ENCODE results near the gene ZNF641.

The ZNF641 gene

DNA sequence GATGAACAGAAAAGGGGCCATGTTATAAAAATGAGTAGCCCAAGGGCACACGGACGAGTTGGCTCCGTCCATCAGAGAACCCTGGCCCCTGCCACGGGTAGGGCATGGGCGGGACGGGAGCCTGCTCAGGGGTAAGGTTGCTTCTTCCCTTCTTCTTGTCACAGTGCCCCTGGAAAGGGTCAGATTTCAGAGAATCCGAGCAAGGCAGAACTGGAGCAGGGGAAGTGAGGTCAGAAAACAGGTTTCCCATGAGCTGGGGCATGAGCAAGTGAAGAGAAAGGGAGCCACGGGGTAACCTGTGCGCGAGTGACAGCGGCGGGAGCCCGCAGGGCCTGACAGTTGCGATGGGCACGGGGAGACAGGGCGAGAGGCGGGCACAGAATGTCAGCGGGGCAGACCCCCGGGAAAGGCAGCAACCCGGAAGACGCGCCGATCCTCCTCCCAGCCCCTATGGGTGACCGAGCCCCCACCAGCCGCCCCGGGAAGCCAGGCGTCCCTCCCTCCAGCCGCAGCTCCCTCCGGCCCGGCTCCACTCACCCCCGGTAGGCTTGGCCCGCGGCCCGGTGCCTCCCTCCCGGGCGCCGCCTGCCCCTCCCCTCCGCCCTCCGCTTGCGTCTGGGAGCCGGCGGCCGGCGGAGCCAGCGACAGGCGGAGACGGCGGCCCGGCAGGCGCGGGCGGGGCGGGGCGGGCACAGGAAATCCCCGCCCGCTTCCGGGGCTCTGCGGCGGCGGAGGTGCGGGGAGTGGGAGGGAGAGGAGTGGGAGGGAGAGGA is at the start of gene ZNF641:
TSS of gene ZNF641 (minus strand) at position 671 of the 773 bp plus-strand sequence. CDS start 2,829 bp downstream, outside the sequence.
- no peaks in the 10 kb centered on the region for H3K27me3 ChIP-seq (ENCODE audit: low read depth, low read length)
- H3K4me3 ChIP-seq (ENCODE audit: low read depth in 1 of 2, low read length in 2 of 2): peak within 1 kb of the TSS; percentile 65 to 89
- H3K9me3 ChIP-seq (ENCODE audit: control insufficient read depth in 1 of 2, low read length in 2 of 2): no peaks in the 10 kb centered on the region
- H3K4me1 ChIP-seq (ENCODE audit: control insufficient read depth in 1 of 2, insufficient read depth in 2 of 2, low read length in 2 of 2): peaks cover 11 to 14% of the 10 kb centered on the region in 2 donors
- H3K27ac ChIP-seq (ENCODE audit: low read length): peak within 1 kb of the TSS; percentile 89
- H3K36me3 ChIP-seq (ENCODE audit: control insufficient read depth in 1 of 2, insufficient read depth in 2 of 2, low read length in 2 of 2): peaks cover 15 to 25% of the 10 kb centered on the region in 2 donors

DNA sequence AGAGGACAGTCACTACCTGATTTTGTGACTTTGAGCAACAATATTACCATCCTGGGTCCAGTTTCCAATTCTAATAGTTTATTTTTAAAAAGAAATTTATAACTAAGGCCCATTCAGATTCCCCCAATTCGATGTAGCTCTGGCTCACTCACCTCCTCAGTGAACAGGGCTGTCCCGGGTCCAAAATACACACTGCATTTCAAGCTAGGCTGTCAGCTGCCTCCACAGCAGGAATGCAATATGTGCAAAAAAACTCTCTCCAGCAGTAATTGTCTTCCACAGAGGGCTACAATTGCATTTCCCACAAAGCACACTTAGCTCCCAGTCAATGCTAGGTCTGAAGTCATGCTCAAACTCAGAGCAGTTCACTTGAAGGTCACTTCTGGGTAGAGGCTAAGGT is 39.3 kb upstream of the ZNF641 start:
- no peak overlapping the region for H3K4me3 ChIP-seq (ENCODE audit: low read depth in 1 of 2, low read length in 2 of 2)
- no peaks in the 10 kb centered on the region for H3K9me3 ChIP-seq (ENCODE audit: control insufficient read depth in 1 of 2, low read length in 2 of 2)
- H3K36me3 ChIP-seq (ENCODE audit: control insufficient read depth in 1 of 2, insufficient read depth in 2 of 2, low read length in 2 of 2): no peaks in the 10 kb centered on the region
- H3K27ac ChIP-seq (ENCODE audit: low read length): no peak overlapping the region
- H3K27me3 ChIP-seq (ENCODE audit: low read depth, low read length): no peaks in the 10 kb centered on the region
- H3K4me1 ChIP-seq (ENCODE audit: control insufficient read depth in 1 of 2, insufficient read depth in 2 of 2, low read length in 2 of 2): peaks cover 0 to 17% of the 10 kb centered on the region in 2 donors

DNA sequence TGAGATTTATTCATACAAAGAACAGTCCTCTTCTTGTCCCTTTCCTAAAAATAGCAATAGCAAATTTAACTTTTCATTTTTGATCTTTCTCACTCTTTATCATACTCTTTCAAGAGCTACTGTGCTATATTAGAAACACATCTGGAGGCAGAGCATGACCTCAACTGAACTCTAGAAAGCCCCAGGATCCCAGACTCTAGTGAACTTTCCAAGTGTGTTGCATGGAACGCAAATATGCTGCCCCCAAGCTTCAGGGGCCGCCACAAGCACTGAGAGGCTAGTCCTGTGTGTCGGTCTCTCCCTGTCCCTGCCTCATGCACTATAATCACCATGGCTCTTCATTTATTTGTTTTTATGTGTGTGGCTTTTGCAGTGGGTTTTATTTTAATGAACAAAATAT is 38.7 kb upstream of the ZNF641 start:
- Histone ChIP-seq H3K4me1 (ENCODE audit: control insufficient read depth in 1 of 2, insufficient read depth in 2 of 2, low read length in 2 of 2) (peaks cover 0 to 17% of the 10 kb centered on the region in 2 donors), H3K4me3 (ENCODE audit: low read depth in 1 of 2, low read length in 2 of 2) (no peak overlapping the region), H3K27ac (ENCODE audit: low read length) (no peak overlapping the region), H3K36me3 (ENCODE audit: control insufficient read depth in 1 of 2, insufficient read depth in 2 of 2, low read length in 2 of 2) (no peaks in the 10 kb centered on the region), H3K27me3 (ENCODE audit: low read depth, low read length) (no peaks in the 10 kb centered on the region), H3K9me3 (ENCODE audit: control insufficient read depth in 1 of 2, low read length in 2 of 2) (no peaks in the 10 kb centered on the region)

DNA sequence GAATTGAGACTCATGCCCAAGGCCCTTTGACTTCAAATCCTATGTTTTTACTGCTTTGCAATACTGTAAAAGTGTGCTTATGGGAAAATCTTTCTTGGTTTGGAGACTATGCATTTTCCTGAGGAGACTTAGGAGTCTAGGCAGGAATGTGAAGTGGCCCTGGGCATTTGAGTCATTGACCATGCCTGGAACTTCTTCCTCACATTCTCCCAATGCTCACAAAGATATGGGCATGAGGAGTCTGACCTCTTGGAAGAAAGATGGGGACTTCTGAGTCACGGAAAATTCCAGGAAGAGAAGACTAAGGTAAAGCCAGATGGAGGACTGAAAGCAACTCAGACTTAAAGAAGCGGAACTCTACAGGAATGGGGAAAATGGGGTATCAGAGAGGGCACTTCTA is 38.2 kb upstream of the ZNF641 start:
- Histone ChIP-seq H3K9me3 (ENCODE audit: control insufficient read depth in 1 of 2, low read length in 2 of 2) (no peaks in the 10 kb centered on the region), H3K4me3 (ENCODE audit: low read depth in 1 of 2, low read length in 2 of 2) (no peak overlapping the region), H3K27me3 (ENCODE audit: low read depth, low read length) (no peaks in the 10 kb centered on the region), H3K36me3 (ENCODE audit: control insufficient read depth in 1 of 2, insufficient read depth in 2 of 2, low read length in 2 of 2) (no peaks in the 10 kb centered on the region), H3K4me1 (ENCODE audit: control insufficient read depth in 1 of 2, insufficient read depth in 2 of 2, low read length in 2 of 2) (peaks cover 0 to 17% of the 10 kb centered on the region in 2 donors), H3K27ac (ENCODE audit: low read length) (no peak overlapping the region)

DNA sequence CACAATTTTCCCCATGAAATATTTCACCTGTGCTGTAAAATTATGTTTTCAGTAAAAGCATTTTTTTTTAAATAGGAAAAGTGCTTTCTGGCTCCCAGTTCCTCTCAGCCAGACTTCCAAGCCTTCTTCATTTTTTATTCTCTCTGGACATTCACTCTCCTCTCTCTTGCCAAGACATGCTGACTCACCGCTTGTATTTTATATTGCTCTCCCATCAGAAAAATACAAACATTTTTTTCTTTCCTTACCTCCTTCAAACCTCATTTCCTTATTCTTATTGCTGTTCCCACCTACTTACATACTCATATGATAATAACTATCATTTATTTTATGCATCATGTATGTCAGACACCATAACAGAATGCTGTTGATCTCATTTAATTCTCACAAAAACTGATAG is 37.7 kb upstream of the ZNF641 start:
- no peaks in the 10 kb centered on the region for H3K27me3 ChIP-seq (ENCODE audit: low read depth, low read length)
- no peaks in the 10 kb centered on the region for H3K9me3 ChIP-seq (ENCODE audit: control insufficient read depth in 1 of 2, low read length in 2 of 2)
- no peak overlapping the region for H3K27ac ChIP-seq (ENCODE audit: low read length)

DNA sequence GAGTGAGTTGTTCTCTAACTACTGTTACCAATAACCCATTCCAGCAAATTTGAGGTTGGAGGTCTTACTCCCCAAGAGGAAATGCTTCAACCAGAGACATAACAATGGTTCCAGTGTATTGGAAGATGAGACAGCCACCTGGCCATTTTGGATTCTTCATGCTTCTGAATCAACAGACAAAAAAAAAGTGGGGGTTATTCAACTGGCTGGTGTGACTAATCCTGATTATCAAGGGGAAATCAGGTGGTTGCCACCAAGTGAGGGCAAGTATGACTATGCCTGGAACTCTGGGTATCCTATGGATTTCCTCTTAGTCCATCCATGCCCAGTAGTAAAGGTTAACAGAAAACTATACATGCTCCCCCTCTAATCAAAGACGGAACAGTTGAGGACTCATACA is 29.9 kb upstream of the ZNF641 start:
- no peak overlapping the region for H3K4me3 ChIP-seq (ENCODE audit: low read depth in 1 of 2, low read length in 2 of 2)
- H3K4me1 ChIP-seq (ENCODE audit: control insufficient read depth in 1 of 2, insufficient read depth in 2 of 2, low read length in 2 of 2): no peaks in the 10 kb centered on the region
- H3K36me3 ChIP-seq (ENCODE audit: control insufficient read depth in 1 of 2, insufficient read depth in 2 of 2, low read length in 2 of 2): no peaks in the 10 kb centered on the region
- no peaks in the 10 kb centered on the region for H3K9me3 ChIP-seq (ENCODE audit: control insufficient read depth in 1 of 2, low read length in 2 of 2)
- H3K27ac ChIP-seq (ENCODE audit: low read length): no peak overlapping the region
- H3K27me3 ChIP-seq (ENCODE audit: low read depth, low read length): no peaks in the 10 kb centered on the region

More for the DNA sequence above, 37.7 kb upstream of the ZNF641 start:
- no peak overlapping the region for H3K4me3 ChIP-seq (ENCODE audit: low read depth in 1 of 2, low read length in 2 of 2)
- no peaks in the 10 kb centered on the region for H3K36me3 ChIP-seq (ENCODE audit: control insufficient read depth in 1 of 2, insufficient read depth in 2 of 2, low read length in 2 of 2)
- peaks cover 0 to 17% of the 10 kb centered on the region in 2 donors for H3K4me1 ChIP-seq (ENCODE audit: control insufficient read depth in 1 of 2, insufficient read depth in 2 of 2, low read length in 2 of 2)

DNA sequence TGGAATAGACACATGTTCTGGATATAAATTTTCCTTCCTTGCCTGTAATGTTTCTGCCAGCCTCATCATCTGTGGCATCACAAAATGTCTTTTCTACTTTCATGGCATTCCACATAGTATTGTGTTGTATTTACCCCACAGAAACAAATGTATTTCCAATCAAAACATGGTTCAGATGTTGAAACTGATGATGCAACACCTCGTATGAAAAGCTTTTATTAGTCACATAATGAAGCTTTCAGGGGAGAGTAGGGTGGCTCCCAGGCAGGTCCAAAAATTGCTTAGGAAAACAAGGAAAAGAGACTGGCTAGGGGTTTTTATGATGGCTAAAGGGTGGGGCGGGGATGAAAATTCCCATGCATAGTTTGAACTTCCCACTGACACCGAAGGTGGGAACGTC is 29.1 kb upstream of the ZNF641 start:
- H3K4me3 ChIP-seq (ENCODE audit: low read depth in 1 of 2, low read length in 2 of 2): no peak overlapping the region
- H3K36me3 ChIP-seq (ENCODE audit: control insufficient read depth in 1 of 2, insufficient read depth in 2 of 2, low read length in 2 of 2): no peaks in the 10 kb centered on the region
- H3K9me3 ChIP-seq (ENCODE audit: control insufficient read depth in 1 of 2, low read length in 2 of 2): no peaks in the 10 kb centered on the region
- no peaks in the 10 kb centered on the region for H3K4me1 ChIP-seq (ENCODE audit: control insufficient read depth in 1 of 2, insufficient read depth in 2 of 2, low read length in 2 of 2)
- H3K27me3 ChIP-seq (ENCODE audit: low read depth, low read length): no peaks in the 10 kb centered on the region
- H3K27ac ChIP-seq (ENCODE audit: low read length): no peak overlapping the region

DNA sequence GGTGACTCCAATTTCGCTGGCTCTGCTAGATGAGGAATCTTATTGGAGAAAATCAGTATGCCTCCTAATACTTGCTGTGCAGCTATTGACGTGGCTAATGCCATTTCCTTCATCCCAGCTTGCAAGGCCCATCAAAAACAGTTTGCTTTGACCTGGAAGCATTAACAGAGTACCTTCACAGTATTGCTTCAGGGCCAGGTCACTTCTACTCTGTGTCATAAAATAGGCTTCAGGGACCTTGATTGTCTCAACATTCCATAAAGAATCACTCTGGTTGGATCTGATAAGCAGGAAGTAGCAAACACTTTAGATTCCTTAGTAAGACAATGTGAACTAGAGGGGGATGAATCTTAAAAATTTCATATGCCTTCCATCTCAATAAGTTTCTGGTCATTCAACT is 26.9 kb upstream of the ZNF641 start:
- Histone ChIP-seq H3K36me3 (ENCODE audit: control insufficient read depth in 1 of 2, insufficient read depth in 2 of 2, low read length in 2 of 2) (no peaks in the 10 kb centered on the region), H3K27me3 (ENCODE audit: low read depth, low read length) (no peaks in the 10 kb centered on the region), H3K27ac (ENCODE audit: low read length) (no peak overlapping the region), H3K4me3 (ENCODE audit: low read depth in 1 of 2, low read length in 2 of 2) (no peak overlapping the region), H3K4me1 (ENCODE audit: control insufficient read depth in 1 of 2, insufficient read depth in 2 of 2, low read length in 2 of 2) (no peaks in the 10 kb centered on the region), H3K9me3 (ENCODE audit: control insufficient read depth in 1 of 2, low read length in 2 of 2) (no peaks in the 10 kb centered on the region)

DNA sequence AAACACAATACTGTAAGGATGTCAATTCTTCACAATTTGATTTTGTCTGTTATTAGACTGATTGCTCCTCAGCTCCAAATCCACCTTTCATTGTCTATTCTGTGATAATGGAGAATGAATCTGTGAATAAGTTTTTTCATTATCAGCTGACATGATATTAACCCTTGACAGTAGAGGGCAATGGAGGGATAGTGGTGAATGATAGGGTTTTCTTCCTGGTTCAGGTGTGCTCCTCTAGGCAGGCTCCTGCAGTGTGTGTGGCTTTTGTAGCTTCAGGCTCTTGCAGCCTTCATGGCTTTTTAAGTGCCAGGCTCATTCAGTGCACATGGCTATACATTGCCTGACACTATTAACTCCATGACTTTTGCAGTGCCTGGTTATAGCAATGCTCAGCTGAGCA is 23.4 kb upstream of the ZNF641 start:
- H3K27me3 ChIP-seq (ENCODE audit: low read depth, low read length): no peaks in the 10 kb centered on the region
- no peak overlapping the region for H3K27ac ChIP-seq (ENCODE audit: low read length)
- no peaks in the 10 kb centered on the region for H3K4me1 ChIP-seq (ENCODE audit: control insufficient read depth in 1 of 2, insufficient read depth in 2 of 2, low read length in 2 of 2)
- no peaks in the 10 kb centered on the region for H3K9me3 ChIP-seq (ENCODE audit: control insufficient read depth in 1 of 2, low read length in 2 of 2)
- no peaks in the 10 kb centered on the region for H3K36me3 ChIP-seq (ENCODE audit: control insufficient read depth in 1 of 2, insufficient read depth in 2 of 2, low read length in 2 of 2)
- no peak overlapping the region for H3K4me3 ChIP-seq (ENCODE audit: low read depth in 1 of 2, low read length in 2 of 2)

DNA sequence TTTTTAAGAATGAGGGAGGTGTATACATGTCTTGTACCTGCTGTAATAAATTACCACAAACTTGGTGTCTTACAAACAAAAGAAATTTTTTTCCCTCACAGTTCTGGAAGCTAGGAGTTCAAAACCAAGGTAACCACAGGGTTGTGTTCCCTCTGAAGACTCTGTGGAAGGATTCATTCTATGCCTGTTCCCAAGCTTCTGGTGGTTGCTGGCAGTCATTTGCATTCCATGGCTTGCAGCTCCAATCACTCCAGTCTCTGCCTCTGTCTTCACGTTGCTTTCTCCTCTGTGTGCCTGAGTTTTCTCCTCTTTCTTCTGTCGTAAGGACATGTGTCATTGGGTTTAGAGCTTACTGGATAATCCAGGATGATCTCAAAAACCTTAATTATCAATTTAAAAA is 15.4 kb upstream of the ZNF641 start:
- Histone ChIP-seq H3K4me1 (ENCODE audit: control insufficient read depth in 1 of 2, insufficient read depth in 2 of 2, low read length in 2 of 2) (no peaks in the 10 kb centered on the region), H3K27ac (ENCODE audit: low read length) (no peak overlapping the region), H3K4me3 (ENCODE audit: low read depth in 1 of 2, low read length in 2 of 2) (no peak overlapping the region), H3K27me3 (ENCODE audit: low read depth, low read length) (no peaks in the 10 kb centered on the region), H3K9me3 (ENCODE audit: control insufficient read depth in 1 of 2, low read length in 2 of 2) (peaks cover 0 to 5% of the 10 kb centered on the region in 2 donors), H3K36me3 (ENCODE audit: control insufficient read depth in 1 of 2, insufficient read depth in 2 of 2, low read length in 2 of 2) (no peaks in the 10 kb centered on the region)

DNA sequence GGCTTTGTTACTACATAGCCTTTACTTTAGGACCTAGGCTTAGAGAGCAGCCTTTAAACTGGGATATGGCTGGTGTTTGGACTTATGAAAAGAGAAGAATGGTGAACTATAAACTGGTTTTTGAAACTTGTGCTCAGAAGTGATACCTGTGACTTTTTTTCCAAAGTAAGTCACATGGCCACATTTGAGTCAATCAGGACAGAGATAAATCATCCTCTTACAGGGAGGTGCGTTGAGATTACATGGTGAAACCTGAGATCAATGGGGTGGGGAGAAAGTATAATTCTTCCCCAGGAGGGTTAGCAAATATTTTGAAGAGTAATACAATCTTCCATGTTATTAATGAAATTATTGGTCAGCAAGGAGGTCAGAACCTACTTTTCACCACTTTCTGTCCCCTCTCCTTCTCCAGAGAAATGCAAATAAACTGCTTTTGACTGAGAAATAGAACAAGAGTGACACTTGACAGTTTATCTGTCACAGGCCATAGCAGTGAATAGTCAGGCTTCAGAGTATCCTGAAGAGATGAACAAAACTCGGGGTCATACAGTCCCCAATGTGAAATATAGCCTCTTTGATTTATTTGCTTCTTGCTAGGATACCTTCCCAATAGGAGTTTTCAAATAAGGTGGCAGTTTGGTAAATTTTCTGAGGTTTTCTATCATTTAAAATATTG is 11.1 kb upstream of the ZNF641 start:
- H3K36me3 ChIP-seq (ENCODE audit: control insufficient read depth in 1 of 2, insufficient read depth in 2 of 2, low read length in 2 of 2): peaks cover 0 to 4% of the 10 kb centered on the region in 2 donors
- H3K4me3 ChIP-seq (ENCODE audit: low read depth in 1 of 2, low read length in 2 of 2): no peak overlapping the region
- H3K9me3 ChIP-seq (ENCODE audit: control insufficient read depth in 1 of 2, low read length in 2 of 2): no peaks in the 10 kb centered on the region
- no peaks in the 10 kb centered on the region for H3K4me1 ChIP-seq (ENCODE audit: control insufficient read depth in 1 of 2, insufficient read depth in 2 of 2, low read length in 2 of 2)
- H3K27me3 ChIP-seq (ENCODE audit: low read depth, low read length): no peaks in the 10 kb centered on the region
- no peak overlapping the region for H3K27ac ChIP-seq (ENCODE audit: low read length)

All from muscle layer of duodenum (tissue), 2 donors.